Activated gamma-delta T cell treated with anti-CD3 and anti-CD28 coated beads, Interleukin-2, amount 50 U/mL, for 16 hours (primary cell): ENCODE measurements around the gene MARCHF7.
"Not testable (repeated sequence)": the region's sequence is repeated elsewhere in the genome, so short reads cannot be mapped to it uniquely, and the experiment has no call there.

Experiments used
- DNase-seq: peaks from one replicate; pipeline ENCODE4 v3.0.0-alpha.2; 2020; ENCODE audit warnings: low read depth

Gene MARCHF7

GRCh38 chr2:159720676-159721075 lies 8.4 kb downstream of the MARCHF7 start:
- no peak for DNase-seq

DNA sequence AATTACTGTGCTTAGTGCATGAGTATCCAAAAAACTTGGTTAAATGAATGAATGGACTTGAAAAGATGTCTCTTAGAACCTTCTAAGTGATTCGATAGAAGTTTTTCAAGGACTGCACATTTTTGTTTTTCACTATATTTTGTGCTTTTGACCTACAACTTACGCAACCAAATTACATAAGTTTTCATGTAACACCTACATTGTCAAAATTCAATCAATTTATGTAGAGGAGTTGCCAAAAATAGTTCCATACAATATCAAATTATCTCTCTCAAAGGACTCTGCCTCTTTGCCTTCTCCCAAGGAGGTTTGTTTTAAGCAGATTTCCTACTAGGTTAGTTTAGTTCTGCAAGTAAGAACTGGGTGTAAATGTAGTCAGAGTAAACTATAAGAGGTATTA lies 10.3 kb downstream of the MARCHF7 start:
- no peak for DNase-seq

GRCh38 chr2:159724795-159725572 lies 12.7 kb downstream of the MARCHF7 start:
- not testable (repeated sequence) for DNase-seq

- no peak for DNase-seq
Measured at GRCh38 chr2:159725713-159726112, 13.4 kb downstream of the MARCHF7 start.

GRCh38 chr2:159728629-159729028 lies 16.3 kb downstream of the MARCHF7 start:
- no peak for DNase-seq

GRCh38 chr2:159735648-159736047 lies 23.3 kb downstream of the MARCHF7 start:
- no peak for DNase-seq

GRCh38 chr2:159736048-159736447 lies 23.7 kb downstream of the MARCHF7 start:
- no peak for DNase-seq

DNA sequence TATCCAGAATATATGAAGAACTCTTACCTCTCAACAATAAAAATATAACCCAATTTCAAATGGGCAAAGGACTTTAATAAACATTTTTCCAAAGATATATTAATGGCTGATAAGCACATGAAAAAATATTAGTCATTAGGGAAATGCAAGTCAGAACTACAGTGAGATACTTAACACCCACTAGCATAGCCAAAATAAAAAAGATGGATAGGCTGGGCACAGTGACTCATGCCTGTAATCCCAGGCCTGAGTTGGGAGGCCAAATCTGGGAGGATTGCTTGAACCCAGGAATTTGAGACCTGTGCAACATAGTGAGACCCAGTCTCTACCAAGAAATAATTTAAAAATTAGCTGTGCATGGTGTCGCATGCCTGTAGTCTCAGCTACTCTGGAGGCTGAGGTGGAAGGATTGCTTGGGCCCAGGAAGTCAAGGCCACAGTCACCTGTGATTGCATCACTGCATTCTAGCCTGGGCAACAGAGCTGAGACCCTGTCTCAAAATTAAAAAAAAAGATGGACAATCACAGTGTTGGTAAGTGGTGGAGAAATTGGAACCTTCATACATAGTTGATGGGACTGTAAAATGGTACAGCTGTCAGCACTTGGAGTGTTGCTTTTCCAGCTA lies 25.1 kb downstream of the MARCHF7 start:
- DNase-seq = no peak

GRCh38 chr2:159737917-159738296 lies 25.6 kb downstream of the MARCHF7 start:
- no peak for DNase-seq

DNA sequence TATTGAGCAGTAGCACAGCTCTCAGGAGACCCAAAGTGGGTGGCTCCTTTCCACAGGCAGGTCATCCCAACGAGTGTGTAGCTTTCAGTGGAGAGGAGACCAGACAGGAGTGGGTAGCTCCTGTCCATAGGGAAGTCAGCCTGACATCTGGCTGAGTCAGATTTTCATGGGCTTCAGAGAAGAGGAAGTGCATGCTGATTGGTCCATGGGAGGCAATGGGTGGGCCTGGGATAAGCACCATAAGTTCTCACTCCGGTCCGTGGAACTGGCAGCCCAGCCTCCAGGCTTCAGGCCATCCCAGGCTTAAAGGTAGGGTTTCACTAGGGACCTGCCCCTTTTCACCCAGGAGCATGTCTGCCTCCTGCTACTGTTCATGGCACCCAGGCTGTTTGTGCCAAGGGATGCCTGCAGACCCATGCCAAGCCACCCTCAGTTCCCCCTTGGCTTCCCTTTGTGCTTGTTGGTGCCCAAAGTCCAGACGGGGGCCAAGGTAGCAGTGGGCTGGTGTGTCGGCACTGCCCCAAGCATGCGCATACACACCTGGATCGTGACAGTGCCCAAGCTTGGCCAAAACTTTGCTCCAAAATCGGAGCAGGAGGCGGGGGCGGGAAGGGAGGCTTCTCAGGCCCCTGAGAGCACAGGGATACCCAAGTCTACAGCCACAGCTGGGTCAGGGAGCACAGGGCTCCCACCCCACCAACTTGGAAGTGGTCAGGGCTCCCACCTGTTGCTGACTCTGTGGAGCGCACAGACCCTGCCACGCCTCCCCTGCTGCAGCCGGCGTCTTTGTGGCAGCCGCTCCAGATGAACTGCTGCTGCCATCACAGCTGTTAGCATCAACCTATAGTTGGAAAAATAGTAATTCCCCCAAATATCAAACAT lies 26.4 kb downstream of the MARCHF7 start:
- no peak for DNase-seq

DNA sequence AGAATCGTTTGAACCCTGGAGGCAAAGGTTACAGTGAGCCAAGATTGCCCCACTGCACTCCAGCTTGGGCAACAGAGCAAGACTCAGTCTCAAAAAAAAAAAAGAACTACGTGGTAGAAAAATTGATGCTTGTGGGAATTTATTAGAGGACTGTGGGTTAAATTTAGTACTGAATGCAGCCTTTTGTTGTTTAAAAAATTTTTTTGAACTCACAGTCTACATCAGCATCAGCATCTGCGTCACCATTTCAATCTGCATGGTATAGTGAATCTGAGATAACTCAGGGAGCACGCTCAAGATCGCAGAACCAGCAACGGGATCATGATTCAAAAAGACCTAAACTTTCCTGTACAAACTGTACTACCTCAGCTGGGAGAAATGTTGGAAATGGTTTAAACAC lies 30.5 kb downstream of the MARCHF7 start:
- DNase-seq = no peak

- no peak for DNase-seq
Measured at GRCh38 chr2:159744363-159744762, 32.1 kb downstream of the MARCHF7 start.

DNA sequence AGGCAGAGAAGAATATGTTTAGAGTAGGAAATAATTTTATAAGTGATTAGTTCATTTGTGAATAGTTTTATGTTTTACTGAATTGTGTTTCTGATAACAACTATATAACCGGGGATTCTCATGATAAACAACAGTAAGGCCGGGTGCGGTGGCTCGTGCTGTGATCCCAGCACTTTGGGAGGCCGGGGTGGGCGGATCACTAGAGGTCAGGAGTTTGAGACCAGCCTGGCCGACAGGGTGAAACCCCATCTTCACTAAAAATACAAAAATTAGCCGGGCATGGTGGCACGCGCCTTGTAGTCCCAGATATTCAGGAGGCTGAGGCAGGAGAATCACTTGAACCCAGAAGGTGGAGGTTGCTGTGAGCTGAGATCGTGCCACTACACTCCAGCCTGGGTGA lies 32.9 kb downstream of the MARCHF7 start:
- DNase-seq = not testable (repeated sequence)

GRCh38 chr2:159748089-159748488 lies 35.8 kb downstream of the MARCHF7 start:
- DNase-seq = no peak

GRCh38 chr2:159750873-159751272 lies 38.6 kb downstream of the MARCHF7 start:
- DNase-seq = no peak

DNA sequence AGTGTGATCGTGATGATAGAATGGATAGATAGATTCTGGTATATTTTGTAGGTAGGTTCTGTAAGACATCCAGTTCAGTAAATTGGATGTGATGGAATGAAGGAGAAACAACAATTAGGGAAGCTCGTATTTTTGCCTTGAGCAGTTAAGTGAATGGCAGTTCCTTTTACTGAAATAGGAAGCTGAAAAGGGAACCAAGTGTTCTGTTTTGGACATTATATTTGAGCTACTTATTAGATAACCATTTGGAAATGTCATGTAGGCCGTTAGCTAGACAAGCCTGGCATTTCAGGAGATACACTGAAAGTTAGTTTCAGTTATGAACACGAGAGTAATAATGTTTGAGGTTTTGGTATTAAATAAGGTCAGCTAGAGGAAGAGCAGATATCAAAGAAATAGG lies 41.5 kb downstream of the MARCHF7 start:
- DNase-seq = no peak

DNA sequence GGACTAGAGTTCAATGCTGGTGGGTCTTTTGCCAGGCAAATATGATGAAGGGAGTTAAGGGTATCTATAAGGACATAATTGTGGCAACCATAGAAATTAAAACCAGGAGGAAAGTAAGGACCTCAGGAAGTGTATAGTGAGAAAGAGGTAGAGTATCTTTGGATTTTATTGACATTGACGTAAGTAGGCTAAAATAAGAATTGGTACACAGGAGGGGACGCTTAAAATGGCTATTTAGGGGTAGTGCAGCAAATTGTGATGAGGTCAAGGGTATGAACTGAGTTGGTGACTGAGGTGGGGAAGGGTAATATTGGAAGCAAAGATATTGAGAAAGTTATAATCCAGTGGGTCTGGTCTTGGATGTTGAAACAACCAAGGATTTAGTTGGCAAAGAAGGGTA lies 42.7 kb downstream of the MARCHF7 start:
- DNase-seq = no peak

DNA sequence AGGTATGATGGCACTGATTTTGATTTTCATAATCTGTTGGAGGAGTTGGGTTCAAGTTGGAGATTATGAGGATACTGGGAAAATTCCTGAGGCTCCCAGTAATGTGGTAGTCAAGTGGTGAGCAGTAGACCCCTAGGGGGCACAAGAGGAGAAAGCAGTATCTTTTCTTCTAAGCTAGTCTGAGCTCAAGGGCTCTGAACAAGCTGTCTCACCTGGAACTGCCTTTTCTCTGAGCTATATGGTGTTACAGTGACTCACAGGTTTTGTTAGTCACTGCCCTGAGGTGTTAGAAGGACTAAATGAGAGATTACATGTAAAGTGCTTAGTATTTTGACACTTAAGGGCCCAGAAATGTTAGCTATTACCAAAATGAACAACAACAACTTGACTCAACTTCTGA lies 43.5 kb downstream of the MARCHF7 start:
- DNase-seq = peak; percentile 11

GRCh38 chr2:159758239-159758638 lies 45.9 kb downstream of the MARCHF7 start:
- no peak for DNase-seq

- no peak for DNase-seq
Measured at GRCh38 chr2:159758686-159759085, 46.4 kb downstream of the MARCHF7 start.

DNA sequence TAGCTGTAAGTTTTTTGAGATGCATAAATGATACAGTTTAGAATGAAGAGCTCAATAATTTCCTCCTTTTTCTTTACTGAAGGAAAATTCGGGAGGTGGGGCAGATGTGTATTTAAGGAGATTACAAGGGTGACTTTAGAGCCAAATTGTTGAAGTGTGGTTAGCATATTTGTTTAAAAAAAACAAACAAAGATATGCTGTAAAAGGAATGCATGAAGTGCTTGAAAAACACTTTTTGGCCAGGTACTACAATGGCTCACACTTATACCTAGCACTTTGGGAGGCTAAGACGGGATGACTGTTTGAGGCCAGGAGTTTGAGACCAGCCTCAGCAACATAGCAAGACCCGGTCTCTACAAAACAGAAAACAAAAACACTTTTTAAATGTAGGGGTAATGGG lies 47.3 kb downstream of the MARCHF7 start:
- DNase-seq = no peak

GRCh38 chr2:159760326-159760725 lies 48.0 kb downstream of the MARCHF7 start:
- DNase-seq = no peak

GRCh38 chr2:159762075-159762474 lies 49.8 kb downstream of the MARCHF7 start:
- no peak for DNase-seq
